ENCODE measurements around the gene ILF2. TPM values are rescaled to one million over a fixed set of nuclear protein-coding genes. Genes with fewer than 3 reads are reported as not detected.

ILF2 gene
- total and polyA plus RNA-seq, 2 experiments from 2014 or later: 200 to 276 TPM

DNA sequence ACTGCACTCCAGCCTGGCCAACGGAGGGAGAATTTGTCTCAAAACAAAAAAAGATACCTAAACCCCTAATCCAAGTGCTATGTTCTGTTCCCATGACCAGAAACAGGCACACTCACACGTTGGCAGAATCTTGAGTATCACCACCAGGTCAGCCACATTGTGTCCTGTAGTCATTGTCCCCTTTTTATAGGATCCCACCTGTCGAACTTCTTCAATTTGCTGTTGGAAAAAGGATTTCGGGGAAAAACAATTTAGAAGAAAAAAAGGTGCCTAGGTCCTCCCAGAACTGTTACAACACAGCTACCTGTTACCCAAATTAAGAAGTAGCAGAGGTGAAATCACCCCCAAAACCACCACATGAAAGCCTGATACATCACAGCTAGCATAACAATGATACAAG is 3.4 kb downstream of the ILF2 start:
- peaks cover 69% of the 10 kb centered on the region for H3K36me3 ChIP-seq
- DNase-seq (ENCODE audit: low read depth in 1 of 2, low spot score in 1 of 2): no peak
- TF ChIP-seq, protein P1, sequence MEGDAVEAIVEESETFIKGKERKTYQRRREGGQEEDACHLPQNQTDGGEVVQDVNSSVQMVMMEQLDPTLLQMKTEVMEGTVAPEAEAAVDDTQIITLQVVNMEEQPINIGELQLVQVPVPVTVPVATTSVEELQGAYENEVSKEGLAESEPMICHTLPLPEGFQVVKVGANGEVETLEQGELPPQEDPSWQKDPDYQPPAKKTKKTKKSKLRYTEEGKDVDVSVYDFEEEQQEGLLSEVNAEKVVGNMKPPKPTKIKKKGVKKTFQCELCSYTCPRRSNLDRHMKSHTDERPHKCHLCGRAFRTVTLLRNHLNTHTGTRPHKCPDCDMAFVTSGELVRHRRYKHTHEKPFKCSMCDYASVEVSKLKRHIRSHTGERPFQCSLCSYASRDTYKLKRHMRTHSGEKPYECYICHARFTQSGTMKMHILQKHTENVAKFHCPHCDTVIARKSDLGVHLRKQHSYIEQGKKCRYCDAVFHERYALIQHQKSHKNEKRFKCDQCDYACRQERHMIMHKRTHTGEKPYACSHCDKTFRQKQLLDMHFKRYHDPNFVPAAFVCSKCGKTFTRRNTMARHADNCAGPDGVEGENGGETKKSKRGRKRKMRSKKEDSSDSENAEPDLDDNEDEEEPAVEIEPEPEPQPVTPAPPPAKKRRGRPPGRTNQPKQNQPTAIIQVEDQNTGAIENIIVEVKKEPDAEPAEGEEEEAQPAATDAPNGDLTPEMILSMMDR (IDR thresholded peaks at IDR 0.05; ENCODE audit: low read depth, low read length): no peak
- no peak overlapping the region for H3K4me3 ChIP-seq
- no peaks in the 10 kb centered on the region for H3K9me3 ChIP-seq (ENCODE audit: low read depth)
- no peak overlapping the region for H3K27ac ChIP-seq
- peaks cover 5% of the 10 kb centered on the region for H3K4me1 ChIP-seq (ENCODE audit: low read depth)
- no peaks in the 10 kb centered on the region for H3K27me3 ChIP-seq

DNA sequence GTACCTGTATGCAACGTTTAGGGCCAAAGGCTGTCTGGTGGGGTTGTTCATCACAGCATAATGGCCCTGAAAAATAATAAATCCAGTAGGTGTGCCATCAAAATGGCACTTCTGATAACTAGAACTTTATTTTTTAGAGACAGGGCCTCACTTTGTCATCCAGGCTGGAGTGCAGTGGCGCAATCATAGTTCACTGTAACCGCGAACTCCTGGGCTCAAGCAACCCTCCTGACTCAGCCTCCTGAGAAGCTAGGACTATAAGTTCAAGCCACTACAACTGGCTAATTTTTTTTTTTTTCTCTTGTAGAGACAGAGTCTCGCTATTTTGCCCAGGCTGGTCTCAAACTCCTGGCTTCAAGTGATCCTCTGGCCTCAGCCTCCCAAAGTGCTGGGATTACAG is 7.6 kb downstream of the ILF2 start:
- Histone ChIP-seq H3K27me3 (no peaks in the 10 kb centered on the region), H3K27ac (no peak overlapping the region), H3K36me3 (peaks cover 75% of the 10 kb centered on the region), H3K9me3 (ENCODE audit: low read depth) (no peaks in the 10 kb centered on the region), H3K4me3 (no peak overlapping the region), H3K4me1 (ENCODE audit: low read depth) (no peaks in the 10 kb centered on the region)
- peak in 1 of 2 donors; percentile 63 for DNase-seq (ENCODE audit: low read depth in 1 of 2, low spot score in 1 of 2)
- TF ChIP-seq, protein P1 (IDR thresholded peaks at IDR 0.05; ENCODE audit: low read depth, low read length): no peak

DNA sequence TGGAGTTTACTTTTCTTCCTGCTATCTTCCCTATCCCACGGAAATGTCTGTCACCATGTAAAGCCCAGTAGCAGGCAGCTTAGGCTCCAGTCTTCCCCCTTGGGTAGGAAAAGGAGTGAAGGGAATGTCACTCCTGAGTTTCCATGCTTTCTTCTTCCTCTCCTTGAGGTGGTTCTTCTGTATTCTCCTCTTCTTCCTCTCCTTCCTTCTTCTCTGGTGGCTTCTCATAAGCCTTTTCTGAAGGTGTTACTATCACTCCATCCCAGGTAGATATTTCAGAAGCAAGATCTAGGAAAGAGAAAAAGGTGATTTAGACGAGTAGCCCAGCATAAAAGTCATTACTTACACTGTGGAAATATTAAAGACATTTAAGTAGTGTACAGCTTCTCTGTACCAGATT is 8.5 kb downstream of the ILF2 start:
- TF ChIP-seq, protein P1 (IDR thresholded peaks at IDR 0.05; ENCODE audit: low read depth, low read length): no peak
- H3K27me3 ChIP-seq: no peaks in the 10 kb centered on the region
- H3K36me3 ChIP-seq: peaks cover 66% of the 10 kb centered on the region
- H3K9me3 ChIP-seq (ENCODE audit: low read depth): no peaks in the 10 kb centered on the region
- no peak for DNase-seq (ENCODE audit: low read depth in 1 of 2, low spot score in 1 of 2)
- no peak overlapping the region for H3K27ac ChIP-seq
- no peaks in the 10 kb centered on the region for H3K4me1 ChIP-seq (ENCODE audit: low read depth)
- H3K4me3 ChIP-seq: no peak overlapping the region

DNA sequence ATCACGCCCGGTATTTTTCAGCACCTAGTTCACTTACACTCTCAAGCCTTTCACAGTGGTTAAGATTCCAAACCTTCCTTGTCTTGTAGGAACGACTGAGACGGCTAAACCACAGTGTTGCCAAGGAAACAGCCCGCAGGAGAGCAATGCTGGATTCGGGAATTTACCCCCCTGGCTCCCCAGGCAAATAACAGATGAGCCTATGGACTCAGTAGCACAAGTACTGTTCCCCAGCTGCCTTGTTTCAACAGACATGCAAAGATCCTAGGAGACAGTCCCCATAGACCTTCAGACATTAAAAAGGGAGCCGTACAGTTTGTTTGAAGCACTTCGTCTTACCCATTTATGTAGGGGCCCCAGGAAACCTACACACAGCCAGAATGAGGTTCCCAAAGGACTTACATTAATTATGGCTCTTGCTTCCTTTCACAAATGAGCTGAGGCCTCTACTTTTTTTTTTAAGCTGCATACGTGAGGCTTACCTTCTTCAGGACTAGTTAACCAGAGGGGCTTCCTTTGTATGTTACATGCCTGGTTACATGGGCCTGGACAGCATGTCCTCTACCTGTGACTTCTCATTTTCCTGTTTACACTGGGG is 9.6 kb downstream of the ILF2 start:
- H3K36me3 ChIP-seq: peaks cover 55% of the 10 kb centered on the region
- no peak overlapping the region for H3K27ac ChIP-seq
- no peak for DNase-seq (ENCODE audit: low read depth in 1 of 2, low spot score in 1 of 2)
- H3K9me3 ChIP-seq (ENCODE audit: low read depth): no peaks in the 10 kb centered on the region
- TF ChIP-seq, protein P1 (IDR thresholded peaks at IDR 0.05; ENCODE audit: low read depth, low read length): no peak
- no peaks in the 10 kb centered on the region for H3K4me1 ChIP-seq (ENCODE audit: low read depth)
- no peaks in the 10 kb centered on the region for H3K27me3 ChIP-seq
- no peak overlapping the region for H3K4me3 ChIP-seq

- Histone ChIP-seq H3K27me3 (no peaks in the 10 kb centered on the region), H3K4me3 (peak overlapping the region; percentile 79), H3K9me3 (ENCODE audit: low read depth) (no peaks in the 10 kb centered on the region), H3K36me3 (peaks cover 39% of the 10 kb centered on the region), H3K4me1 (ENCODE audit: low read depth) (no peaks in the 10 kb centered on the region), H3K27ac (no peak overlapping the region)
- TF ChIP-seq, protein P1 (IDR thresholded peaks at IDR 0.05; ENCODE audit: low read depth, low read length): no peak
- DNase-seq (ENCODE audit: low read depth in 1 of 2, low spot score in 1 of 2): no peak
Observed at GRCh38 chr1:153659656-153660055, 11.1 kb downstream of the ILF2 start.
